ENCODE measurements around the gene DLX2. TPM values are rescaled to one million over a fixed set of nuclear protein-coding genes. Genes with fewer than 3 reads are reported as not detected.
A peak's percentile ranks its signal among the peaks of the same experiment; 100 is the strongest.
"Not testable (repeated sequence)": the region's sequence is repeated elsewhere in the genome, so short reads cannot be mapped to it uniquely, and the experiment has no call there.

DLX2 gene
- polyA plus RNA-seq, 1 donor from 2014 or later: 7.7 TPM

DNA sequence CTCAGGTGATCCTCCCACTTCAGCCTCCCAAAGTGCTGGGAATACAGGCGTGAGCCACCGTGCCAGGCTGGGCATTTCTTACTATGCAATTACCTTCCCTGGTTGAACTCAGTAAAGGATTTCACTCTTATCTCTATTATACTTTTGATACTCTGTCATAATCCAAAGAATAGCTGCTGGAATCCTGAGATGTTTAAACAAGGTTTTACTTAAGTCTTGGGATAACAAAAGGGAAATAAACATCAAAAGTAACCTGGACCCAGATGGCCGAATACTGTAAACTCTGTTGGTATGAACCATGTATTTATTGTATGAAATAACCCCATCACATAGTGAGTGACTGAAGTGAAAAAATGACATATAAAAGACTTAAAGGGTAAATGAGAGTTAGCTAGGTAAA, 11.9 kb upstream of the DLX2 start:
- H3K36me3 ChIP-seq (ENCODE audit: insufficient read depth, low read length): no peaks in the 10 kb centered on the region
- no peaks in the 10 kb centered on the region for H3K9me3 ChIP-seq (ENCODE audit: low read length)
- H3K4me3 ChIP-seq (ENCODE audit: low read length): no peak overlapping the region
- TF ChIP-seq EP300 (conservative IDR thresholded peaks at IDR 0.05; ENCODE audit: poor library complexity, severe bottlenecking) (no peak), EZH2 (IDR thresholded peaks at IDR 0.05; ENCODE audit: borderline replicate concordance, insufficient read depth, low read length, poor library complexity, severe bottlenecking) (no peak), MXI1 (conservative IDR thresholded peaks at IDR 0.05; ENCODE audit: poor library complexity, severe bottlenecking) (no peak), RAD21 (conservative IDR thresholded peaks at IDR 0.05) (no peak)
- H3K27ac ChIP-seq (ENCODE audit: low read length): no peak overlapping the region
- H3K9ac ChIP-seq (ENCODE audit: low read length): no peak overlapping the region
- no peaks in the 10 kb centered on the region for H3K9me2 ChIP-seq (ENCODE audit: insufficient read depth, low read length)
- no peaks in the 10 kb centered on the region for H4K20me1 ChIP-seq (ENCODE audit: insufficient read depth)
- no peak overlapping the region for H3K4me2 ChIP-seq (ENCODE audit: low read length)
- peaks cover 8% of the 10 kb centered on the region for H3K27me3 ChIP-seq (ENCODE audit: insufficient read depth, low read depth, low read length)
- no peak overlapping the region for H2AFZ ChIP-seq (ENCODE audit: low read depth, low read length)
- no peaks in the 10 kb centered on the region for H3K79me2 ChIP-seq (replicated peaks; ENCODE audit: insufficient read depth, low read length)
- H3F3A ChIP-seq (ENCODE audit: insufficient read depth, low read length, poor library complexity, severe bottlenecking): no peaks in the 10 kb centered on the region

DNA sequence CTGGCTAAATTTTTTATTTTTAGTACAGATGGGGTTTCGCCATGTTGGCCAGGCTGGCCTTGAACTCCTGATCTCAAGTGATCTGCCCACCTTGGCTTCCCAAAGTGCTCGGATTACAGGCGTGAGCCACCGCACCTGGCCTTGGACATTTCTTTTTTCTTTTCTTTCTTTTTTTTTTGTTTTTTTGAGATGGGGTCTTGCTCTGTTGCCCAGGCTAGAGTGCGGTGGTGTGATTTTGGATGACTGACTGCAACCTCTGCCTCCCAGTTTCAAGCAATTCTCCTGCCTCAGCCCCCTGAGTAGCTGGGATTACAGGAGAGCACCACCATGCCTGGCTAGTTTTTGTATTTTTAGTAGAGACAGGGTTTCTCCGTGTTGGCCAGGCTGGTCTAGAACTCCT, 11.5 kb upstream of the DLX2 start:
- not testable (repeated sequence) for H3K79me2 ChIP-seq (replicated peaks; ENCODE audit: insufficient read depth, low read length); H3K36me3 ChIP-seq (ENCODE audit: insufficient read depth, low read length); H2AFZ ChIP-seq (ENCODE audit: low read depth, low read length); H3K9me3 ChIP-seq (ENCODE audit: low read length); H3K27ac ChIP-seq (ENCODE audit: low read length); H3K4me2 ChIP-seq (ENCODE audit: low read length); H4K20me1 ChIP-seq (ENCODE audit: insufficient read depth); H3K9me2 ChIP-seq (ENCODE audit: insufficient read depth, low read length); H3K9ac ChIP-seq (ENCODE audit: low read length); H3K4me3 ChIP-seq (ENCODE audit: low read length); H3F3A ChIP-seq (ENCODE audit: insufficient read depth, low read length, poor library complexity, severe bottlenecking)
- peaks cover 12% of the 10 kb centered on the region for H3K27me3 ChIP-seq (ENCODE audit: insufficient read depth, low read depth, low read length)

DNA sequence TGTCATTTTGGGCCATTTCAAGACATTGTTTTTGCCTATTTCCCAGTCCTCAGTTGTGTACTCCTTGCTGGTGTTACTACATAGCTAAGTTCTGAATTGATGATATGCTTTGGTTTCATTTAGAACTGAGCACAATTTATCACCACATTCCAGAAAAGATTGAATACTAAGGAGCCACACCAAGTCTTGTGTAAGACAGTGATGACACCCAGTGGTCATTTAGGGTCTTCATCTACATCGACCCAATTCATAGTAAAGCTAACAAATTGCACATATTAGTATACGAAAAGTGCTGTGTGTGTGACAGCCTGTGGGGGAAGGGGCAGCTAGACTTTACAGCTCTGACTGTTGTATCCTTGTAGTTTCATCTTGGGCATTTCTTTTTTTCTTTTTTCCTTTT, 10.9 kb upstream of the DLX2 start:
- H3K36me3 ChIP-seq (ENCODE audit: insufficient read depth, low read length): no peaks in the 10 kb centered on the region
- H3K9me2 ChIP-seq (ENCODE audit: insufficient read depth, low read length): no peaks in the 10 kb centered on the region
- no peak overlapping the region for H2AFZ ChIP-seq (ENCODE audit: low read depth, low read length)
- H3K9ac ChIP-seq (ENCODE audit: low read length): no peak overlapping the region
- no peak overlapping the region for H3K4me3 ChIP-seq (ENCODE audit: low read length)
- no peaks in the 10 kb centered on the region for H3F3A ChIP-seq (ENCODE audit: insufficient read depth, low read length, poor library complexity, severe bottlenecking)
- no peaks in the 10 kb centered on the region for H3K9me3 ChIP-seq (ENCODE audit: low read length)
- no peaks in the 10 kb centered on the region for H4K20me1 ChIP-seq (ENCODE audit: insufficient read depth)
- TF ChIP-seq, protein P1, sequence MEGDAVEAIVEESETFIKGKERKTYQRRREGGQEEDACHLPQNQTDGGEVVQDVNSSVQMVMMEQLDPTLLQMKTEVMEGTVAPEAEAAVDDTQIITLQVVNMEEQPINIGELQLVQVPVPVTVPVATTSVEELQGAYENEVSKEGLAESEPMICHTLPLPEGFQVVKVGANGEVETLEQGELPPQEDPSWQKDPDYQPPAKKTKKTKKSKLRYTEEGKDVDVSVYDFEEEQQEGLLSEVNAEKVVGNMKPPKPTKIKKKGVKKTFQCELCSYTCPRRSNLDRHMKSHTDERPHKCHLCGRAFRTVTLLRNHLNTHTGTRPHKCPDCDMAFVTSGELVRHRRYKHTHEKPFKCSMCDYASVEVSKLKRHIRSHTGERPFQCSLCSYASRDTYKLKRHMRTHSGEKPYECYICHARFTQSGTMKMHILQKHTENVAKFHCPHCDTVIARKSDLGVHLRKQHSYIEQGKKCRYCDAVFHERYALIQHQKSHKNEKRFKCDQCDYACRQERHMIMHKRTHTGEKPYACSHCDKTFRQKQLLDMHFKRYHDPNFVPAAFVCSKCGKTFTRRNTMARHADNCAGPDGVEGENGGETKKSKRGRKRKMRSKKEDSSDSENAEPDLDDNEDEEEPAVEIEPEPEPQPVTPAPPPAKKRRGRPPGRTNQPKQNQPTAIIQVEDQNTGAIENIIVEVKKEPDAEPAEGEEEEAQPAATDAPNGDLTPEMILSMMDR (IDR thresholded peaks at IDR 0.05; ENCODE audit: poor library complexity, severe bottlenecking): peak; percentile 61
- TF ChIP-seq POLR2AphosphoS5 (IDR thresholded peaks at IDR 0.05) (no peak), RAD21 (conservative IDR thresholded peaks at IDR 0.05) (peak; percentile 70), SMC3 (conservative IDR thresholded peaks at IDR 0.05; ENCODE audit: poor library complexity) (peak; percentile 72)
- H3K4me2 ChIP-seq (ENCODE audit: low read length): no peak overlapping the region
- no peaks in the 10 kb centered on the region for H3K79me2 ChIP-seq (replicated peaks; ENCODE audit: insufficient read depth, low read length)
- H3K27me3 ChIP-seq (ENCODE audit: insufficient read depth, low read depth, low read length): peaks cover 16% of the 10 kb centered on the region
- no peak overlapping the region for H3K27ac ChIP-seq (ENCODE audit: low read length)

Data from neural cell (in vitro differentiated cells).